Activated CD4-positive, alpha-beta memory T cell treated with anti-CD3 and anti-CD28 coated beads for 36 hours (primary cell): Measurements from ENCODE around the gene RET. TPM values are rescaled to one million over a fixed set of nuclear protein-coding genes. Genes with fewer than 3 reads are reported as not detected.

Source experiments
- CTCF ChIA-PET: fragments of 350-600 bp; sonication (Branson Sonifier 250); formaldehyde crosslinking; loops from one replicate; lab custom pipeline; 2021; ENCODE audit warnings: antibody characterized with exemption, inconsistent platforms; lab: Charles Lee
- POLR2A ChIA-PET: fragments of 350-600 bp; sonication (Branson Sonifier 250); formaldehyde crosslinking; loops from one replicate; lab custom pipeline; 2021; ENCODE audit warnings: antibody characterized with exemption; lab: Charles Lee
- DNase-seq: peaks from one replicate; pipeline ENCODE4 v3.0.0-alpha.2; 2020
- H3K27ac Mint-ChIP-seq: one replicate; pipeline ENCODE4 v1.8.0; 2021; ENCODE audit warnings: mixed read lengths
- H3K27me3 Mint-ChIP-seq: one replicate; pipeline ENCODE4 v1.8.0; 2021; ENCODE audit warnings: mixed read lengths
- H3K36me3 Mint-ChIP-seq: one replicate; pipeline ENCODE4 v1.8.0; 2021; ENCODE audit warnings: mixed read lengths
- H3K4me1 Mint-ChIP-seq: one replicate; pipeline ENCODE4 v1.8.0; 2021; ENCODE audit warnings: low read depth, mixed read lengths
- H3K4me3 Mint-ChIP-seq: one replicate; pipeline ENCODE4 v1.8.0; 2021; ENCODE audit warnings: mild to moderate bottlenecking, mixed read lengths
- H3K9me3 Mint-ChIP-seq: one replicate; pipeline ENCODE4 v1.8.0; 2021; ENCODE audit warnings: mixed read lengths
- intact Hi-C: fragments of 100-400 bp; cut with micrococcal nuclease; formaldehyde crosslinking; loops from one replicate; pipeline ENCODE4 v1.15.1; 2023
- total RNA-seq, 2 experiments: library from RNA; stranded (reverse); gene quantifications; one replicate each; pipeline ENCODE4 v1.2.3, GENCODE V29; 2021

The RET gene
- total RNA-seq, 2 experiments from 2014 or later = 0.07 to 0.17 TPM

DNA sequence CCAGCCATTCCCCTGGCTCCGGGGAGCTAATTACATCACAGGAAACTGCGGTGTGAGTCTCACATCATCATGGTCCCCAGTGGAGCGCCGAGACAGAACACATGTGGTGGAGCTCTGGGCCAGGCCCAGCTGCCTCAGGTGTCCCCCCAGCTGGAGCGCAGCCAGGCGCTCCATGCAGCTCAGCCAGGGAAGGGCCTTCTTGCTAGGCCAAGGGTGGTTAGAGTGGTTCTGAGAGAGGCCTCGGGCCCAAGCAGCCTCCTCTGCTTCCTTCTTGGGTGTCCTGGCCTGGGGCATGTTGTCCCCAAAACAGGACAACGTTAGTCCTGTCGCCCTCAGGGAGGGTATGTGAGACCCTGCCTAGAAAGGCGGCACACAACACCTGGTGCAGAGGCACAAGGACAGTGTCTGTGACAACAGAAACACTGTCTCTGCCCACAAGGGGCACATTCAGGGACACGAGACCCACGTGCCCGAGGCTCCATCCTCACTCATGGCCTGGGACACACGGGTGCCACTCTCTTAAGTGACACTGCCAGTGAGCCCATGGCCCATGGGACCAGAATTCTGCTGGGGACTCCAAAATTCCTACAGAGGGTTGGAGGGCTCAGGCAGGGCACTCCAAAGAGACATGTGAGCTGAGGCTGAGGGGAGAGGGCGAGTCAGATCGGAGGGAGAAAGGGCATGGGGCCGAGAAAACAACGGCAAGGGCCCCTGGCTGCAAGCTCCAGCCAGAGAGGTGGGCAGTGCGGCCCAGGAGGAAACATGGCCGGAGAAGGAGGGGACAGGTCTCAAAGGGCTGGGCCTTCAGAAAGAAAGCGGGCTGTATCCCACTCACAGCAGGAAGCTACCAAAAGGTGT lies 37.0 kb upstream of the RET start:
- DNase-seq = no peak
- Mint-ChIP-seq H3K4me1 (no peaks in the 10 kb centered on the region), H3K4me3 (no peak overlapping the region), H3K27ac (no peak overlapping the region), H3K9me3 (no peaks in the 10 kb centered on the region), H3K27me3 (no peaks in the 10 kb centered on the region), H3K36me3 (no peaks in the 10 kb centered on the region)
- ChIA-PET CTCF (no interaction called here), POLR2A (no interaction called here)
- intact Hi-C loops = no loop called here

DNA sequence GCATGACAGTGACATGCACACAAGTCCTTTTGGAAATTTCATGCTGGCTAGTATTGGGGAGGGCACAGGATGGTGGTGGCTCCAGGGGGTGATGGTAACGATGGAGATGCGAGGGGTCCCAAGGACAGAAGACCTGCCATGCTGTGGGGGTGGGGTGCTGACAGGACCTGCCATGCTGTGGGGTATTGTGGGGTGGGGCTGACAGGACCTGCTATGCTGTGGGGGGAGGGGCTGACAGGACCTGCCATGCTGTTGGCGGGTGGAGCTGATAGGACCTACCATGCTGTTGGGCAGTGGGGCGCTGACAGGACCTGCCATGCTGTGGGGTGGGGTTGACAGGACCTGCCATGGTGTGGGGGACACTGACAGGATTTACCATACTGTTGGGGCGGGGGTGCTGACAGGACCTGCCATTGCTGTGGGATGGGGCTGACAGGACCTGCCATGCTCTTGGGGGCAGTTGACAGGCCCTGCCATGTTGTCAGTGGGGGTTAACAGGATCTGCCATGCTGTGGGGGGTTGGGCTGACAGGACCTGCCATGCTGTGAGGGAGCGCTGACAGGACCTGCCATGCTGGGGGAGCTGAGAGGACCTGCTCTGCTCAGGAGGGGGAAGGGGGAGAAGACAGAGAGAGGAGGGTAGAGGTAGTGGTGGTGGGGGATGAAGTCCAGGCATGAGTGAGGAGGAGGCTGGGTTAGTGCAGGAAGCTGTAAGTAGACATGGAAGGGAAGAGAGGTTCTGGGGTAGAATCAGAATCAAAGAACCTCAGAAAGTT lies 36.2 kb upstream of the RET start:
- DNase-seq = no peak
- Mint-ChIP-seq H3K4me1 (no peaks in the 10 kb centered on the region), H3K4me3 (no peak overlapping the region), H3K27ac (no peak overlapping the region), H3K9me3 (no peaks in the 10 kb centered on the region), H3K27me3 (no peaks in the 10 kb centered on the region), H3K36me3 (no peaks in the 10 kb centered on the region)
- intact Hi-C loops = no loop called here
- CTCF ChIA-PET = no interaction called here
- POLR2A ChIA-PET = no interaction called here

DNA sequence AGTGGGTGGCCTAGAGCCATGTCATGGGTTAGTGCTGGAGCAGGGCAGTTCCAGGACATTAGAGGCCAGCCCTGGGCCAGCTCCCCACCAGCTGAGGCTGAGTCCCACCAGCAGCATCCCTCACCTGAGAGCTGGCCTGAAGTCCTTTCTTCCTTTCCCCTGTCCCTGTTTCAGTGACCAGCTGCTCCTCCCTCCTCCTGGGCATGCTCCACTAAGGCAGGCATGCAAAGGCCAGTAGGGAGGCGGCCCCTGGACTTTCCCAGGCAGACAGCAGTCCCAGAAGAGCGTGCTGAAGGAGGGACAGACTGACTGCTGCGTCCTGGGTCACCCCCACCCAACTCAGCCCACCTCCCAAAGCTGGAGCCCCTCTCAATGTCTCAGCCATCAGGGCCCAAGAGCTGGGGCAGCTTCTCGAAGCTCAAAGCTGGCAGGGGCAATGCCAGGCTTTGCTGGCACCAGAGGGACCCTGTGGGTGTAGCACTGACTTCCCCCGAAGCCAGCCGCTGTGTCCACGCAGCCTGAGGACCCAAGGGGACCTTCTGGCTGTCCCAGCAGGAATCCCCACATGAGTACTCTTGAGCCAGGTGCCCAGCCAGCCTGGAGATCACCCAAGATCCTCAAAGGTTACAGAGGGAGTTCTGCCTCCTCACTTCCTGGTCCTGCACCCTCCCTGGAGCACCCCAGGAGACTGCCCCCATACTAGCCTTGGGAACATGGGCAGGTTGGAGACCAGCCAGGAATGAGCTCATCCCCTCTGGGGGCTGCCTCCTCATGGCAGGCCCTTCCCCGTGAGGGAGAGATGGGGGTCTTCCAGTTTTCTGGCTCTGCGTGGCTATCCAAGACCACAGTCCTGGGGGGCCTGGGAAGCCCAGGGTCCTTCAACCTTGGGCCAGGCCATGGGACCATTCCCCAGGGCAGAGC lies 35.2 kb upstream of the RET start:
- Mint-ChIP-seq H3K27me3 (no peaks in the 10 kb centered on the region), H3K4me3 (no peak overlapping the region), H3K36me3 (no peaks in the 10 kb centered on the region), H3K4me1 (no peaks in the 10 kb centered on the region), H3K27ac (no peak overlapping the region), H3K9me3 (no peaks in the 10 kb centered on the region)
- intact Hi-C loops = no loop called here
- DNase-seq = no peak
- POLR2A ChIA-PET = no interaction called here
- CTCF ChIA-PET = no interaction called here

DNA sequence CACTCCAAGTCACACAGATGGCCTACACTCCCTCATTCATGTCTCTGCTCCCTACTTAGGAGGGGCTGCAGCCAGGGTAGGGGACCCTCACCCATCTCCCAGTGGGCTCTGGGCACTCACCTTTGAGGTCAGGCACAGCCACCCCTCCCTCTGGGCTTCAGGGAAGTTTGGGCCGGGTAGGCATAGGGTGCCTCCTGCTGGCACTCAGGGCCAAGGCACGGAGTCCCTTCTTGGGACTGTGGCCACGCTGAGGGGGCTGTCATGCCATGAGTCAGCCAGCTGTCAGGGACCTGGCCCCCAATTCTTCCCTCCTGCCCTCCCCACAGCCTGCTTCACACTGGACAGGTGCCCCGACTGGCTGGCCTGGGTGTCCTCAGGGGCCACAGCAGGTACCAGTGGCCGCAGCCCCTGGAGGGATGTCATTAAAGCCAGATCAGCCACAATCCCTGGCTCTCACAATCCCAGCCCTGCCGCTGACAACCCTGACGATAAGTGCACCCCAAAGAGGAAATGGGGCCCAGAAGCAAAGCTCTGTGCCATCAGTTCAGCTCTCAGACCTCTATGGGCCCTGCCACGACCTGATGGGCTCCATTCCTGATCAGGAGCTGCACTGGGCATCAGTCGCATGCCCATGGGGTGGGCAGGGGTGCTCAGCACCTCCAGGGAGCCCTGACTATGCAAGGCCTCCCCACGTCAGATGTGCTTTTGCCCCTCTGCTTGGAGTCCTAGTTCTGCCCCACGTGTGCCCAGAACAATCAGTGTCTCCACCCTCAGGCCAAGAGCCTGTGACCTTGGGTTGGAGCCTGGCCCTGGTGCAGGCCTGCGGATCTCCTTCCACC lies 34.1 kb upstream of the RET start:
- Mint-ChIP-seq H3K27me3 (no peaks in the 10 kb centered on the region), H3K4me3 (no peak overlapping the region), H3K27ac (no peak overlapping the region), H3K4me1 (no peaks in the 10 kb centered on the region), H3K36me3 (no peaks in the 10 kb centered on the region), H3K9me3 (no peaks in the 10 kb centered on the region)
- intact Hi-C loops = no loop called here
- ChIA-PET CTCF (no interaction called here), POLR2A (no interaction called here)
- no peak for DNase-seq

DNA sequence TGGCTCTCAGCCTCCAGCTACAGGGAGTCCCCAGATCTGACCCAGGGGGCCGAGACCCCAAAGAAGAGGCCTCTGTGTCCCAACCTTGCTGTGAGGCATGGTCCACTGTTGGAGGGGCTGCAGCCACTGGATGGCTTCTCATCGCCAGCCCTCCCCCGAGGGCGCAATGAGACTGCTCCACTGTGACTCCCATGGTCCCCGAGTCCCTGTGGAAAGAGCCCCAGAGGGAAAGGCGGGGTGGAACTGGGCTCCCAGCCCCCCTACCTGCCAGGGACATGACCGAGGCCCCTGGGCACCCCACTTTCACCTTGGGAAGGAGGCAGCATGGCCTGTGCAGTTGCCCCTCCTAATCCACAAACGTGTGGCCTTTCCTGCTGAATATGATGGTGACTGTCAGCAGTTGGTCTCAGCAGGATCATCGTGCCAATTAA lies 33.5 kb upstream of the RET start:
- ChIA-PET CTCF (no interaction called here), POLR2A (no interaction called here)
- Mint-ChIP-seq H3K9me3 (no peaks in the 10 kb centered on the region), H3K4me3 (no peak overlapping the region), H3K27ac (no peak overlapping the region), H3K4me1 (no peaks in the 10 kb centered on the region), H3K27me3 (no peaks in the 10 kb centered on the region), H3K36me3 (no peaks in the 10 kb centered on the region)
- DNase-seq = no peak
- intact Hi-C loops = no loop called here

DNA sequence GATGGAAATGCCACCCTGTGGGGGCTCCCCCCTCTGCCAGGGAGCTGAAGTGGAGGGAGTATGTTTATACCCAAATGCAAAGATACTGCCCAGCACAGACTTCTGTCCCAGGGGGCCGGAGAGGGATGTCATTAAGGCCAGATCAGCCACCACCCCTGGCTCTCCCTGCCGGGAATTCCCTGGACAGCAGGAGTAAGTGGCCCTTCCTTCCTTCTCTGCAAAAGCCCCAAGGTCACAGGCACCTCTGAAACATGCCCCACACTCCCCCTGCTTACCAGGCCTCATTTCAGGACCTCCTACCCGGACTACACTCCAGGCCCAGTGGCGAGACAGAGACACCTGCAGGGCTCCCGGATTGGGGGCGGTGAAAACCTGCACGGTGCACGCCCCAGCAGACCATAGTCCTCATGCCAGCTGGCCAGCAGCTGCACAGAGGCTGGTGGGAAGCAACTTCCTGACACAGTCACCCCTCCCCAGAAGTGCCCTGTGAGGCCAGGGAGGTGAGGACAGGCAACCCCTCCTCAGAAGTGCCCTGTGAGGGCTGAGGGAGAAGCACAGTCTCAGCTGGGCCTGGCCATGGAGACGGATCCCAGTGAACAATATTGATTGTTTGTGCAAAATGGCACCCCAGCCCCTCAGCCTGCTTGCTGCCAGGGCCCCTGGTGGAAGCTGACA lies 33.0 kb upstream of the RET start:
- intact Hi-C loops = no loop called here
- ChIA-PET POLR2A (no interaction called here), CTCF (no interaction called here)
- no peak overlapping the region for H3K4me3 Mint-ChIP-seq
- peaks cover under 1% of the 10 kb centered on the region for H3K27me3 Mint-ChIP-seq
- no peaks in the 10 kb centered on the region for H3K4me1 Mint-ChIP-seq
- H3K27ac Mint-ChIP-seq = no peak overlapping the region
- no peaks in the 10 kb centered on the region for H3K9me3 Mint-ChIP-seq
- no peaks in the 10 kb centered on the region for H3K36me3 Mint-ChIP-seq
- DNase-seq = no peak

DNA sequence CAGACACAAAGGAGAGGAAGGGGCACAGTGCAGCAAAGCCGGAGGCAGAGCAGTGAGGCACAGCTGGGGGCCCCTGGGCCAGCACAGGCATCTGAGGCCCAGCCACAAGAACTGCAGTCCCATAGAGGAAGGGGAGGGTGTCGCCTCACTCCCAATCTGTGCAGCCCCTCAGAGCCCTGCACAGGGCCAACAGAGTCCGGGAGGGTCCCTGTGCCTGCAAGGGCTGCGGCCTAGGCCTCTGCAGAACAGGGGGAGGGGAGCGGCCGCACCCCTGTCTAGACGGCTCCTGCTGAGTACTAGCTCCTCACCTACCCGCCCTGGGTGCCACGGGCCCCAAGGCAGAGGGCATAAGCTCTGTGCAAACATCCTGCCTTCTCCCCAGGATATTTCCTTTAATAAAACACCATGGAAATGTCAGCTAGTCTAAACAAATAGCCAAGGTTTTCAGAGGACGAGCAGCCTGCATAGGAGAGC lies 32.4 kb upstream of the RET start:
- POLR2A ChIA-PET = no interaction called here
- H3K27me3 Mint-ChIP-seq = peaks cover 6% of the 10 kb centered on the region

DNA sequence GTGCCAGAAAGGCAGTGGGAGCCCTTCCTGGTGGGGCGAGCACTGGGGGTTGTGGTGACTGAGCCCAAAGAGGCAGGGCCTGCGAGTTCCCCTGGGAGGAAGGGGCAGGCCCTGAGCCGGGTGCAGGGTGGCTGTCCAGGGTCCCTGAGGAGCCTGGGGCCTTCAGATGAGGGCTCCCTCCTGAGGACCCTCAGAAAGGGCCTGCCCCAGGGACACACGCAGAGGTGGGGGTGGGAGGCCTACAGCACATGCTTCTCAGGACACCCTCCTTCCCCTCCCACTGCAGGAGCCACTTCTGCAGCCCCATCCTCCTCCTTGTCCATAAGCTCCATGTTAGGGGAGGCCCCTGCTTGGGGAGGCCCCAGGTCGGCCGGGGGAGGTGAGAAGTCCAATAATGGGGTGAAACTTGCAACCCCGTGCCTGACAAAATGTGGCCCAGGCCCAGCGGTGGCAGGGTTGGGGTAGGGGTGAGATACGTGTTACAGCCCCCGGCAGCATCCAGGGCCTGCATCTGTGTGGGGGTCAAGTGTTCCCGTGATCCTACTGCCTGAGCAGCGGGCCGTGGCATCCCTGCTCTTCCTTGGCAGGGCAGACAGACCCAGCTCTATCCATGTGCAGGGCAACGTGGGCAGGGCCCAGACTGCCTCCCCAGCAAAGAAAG lies 31.8 kb upstream of the RET start:
- H3K4me1 Mint-ChIP-seq = peaks cover 1% of the 10 kb centered on the region
- H3K36me3 Mint-ChIP-seq = no peaks in the 10 kb centered on the region
- CTCF ChIA-PET = no interaction called here
- intact Hi-C loops = no loop called here
- POLR2A ChIA-PET = no interaction called here
- H3K9me3 Mint-ChIP-seq = no peaks in the 10 kb centered on the region
- no peak overlapping the region for H3K4me3 Mint-ChIP-seq
- no peak for DNase-seq
- no peak overlapping the region for H3K27ac Mint-ChIP-seq
- peaks cover 6% of the 10 kb centered on the region for H3K27me3 Mint-ChIP-seq

More for the DNA sequence above, 32.4 kb upstream of the RET start:
- intact Hi-C loops = no loop called here
- CTCF ChIA-PET = no interaction called here
- Mint-ChIP-seq H3K36me3 (no peaks in the 10 kb centered on the region), H3K9me3 (no peaks in the 10 kb centered on the region), H3K4me3 (no peak overlapping the region), H3K4me1 (no peaks in the 10 kb centered on the region), H3K27ac (no peak overlapping the region)
- peak; percentile 7 for DNase-seq

DNA sequence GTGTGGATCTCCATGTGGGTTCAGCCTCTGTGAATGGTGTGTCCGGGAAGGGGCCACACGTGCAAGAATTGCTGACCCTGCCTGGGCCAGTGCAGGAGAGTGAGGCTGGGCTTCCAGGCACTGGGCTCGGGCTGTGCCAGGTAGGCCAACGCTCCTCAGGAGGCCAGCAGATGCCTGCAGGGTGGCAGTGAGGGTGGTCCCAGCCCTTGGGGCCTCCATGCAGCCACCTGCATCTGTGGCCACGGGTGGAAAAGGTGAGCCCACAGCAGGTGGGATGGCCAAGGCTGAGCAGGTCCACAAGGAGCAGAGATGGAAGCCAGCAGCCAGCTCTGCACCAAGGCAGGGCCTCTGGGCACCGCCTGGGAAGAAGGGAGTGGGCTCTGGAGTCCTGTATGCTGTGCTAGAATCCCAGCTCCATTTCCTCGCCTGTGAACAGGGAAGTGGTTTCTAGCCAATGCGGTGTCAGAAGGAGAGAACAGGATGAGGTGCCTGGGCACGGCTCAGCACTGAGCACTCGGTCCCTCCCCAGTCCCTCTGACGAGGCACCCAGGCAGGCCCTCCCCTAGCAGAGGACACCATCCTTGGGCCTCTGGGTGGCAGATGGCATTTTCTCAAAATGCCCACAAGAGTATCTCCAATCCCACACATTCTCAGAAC lies 31.1 kb upstream of the RET start:
- Mint-ChIP-seq H3K4me3 (no peak overlapping the region), H3K4me1 (peaks cover 4% of the 10 kb centered on the region), H3K9me3 (no peaks in the 10 kb centered on the region), H3K36me3 (no peaks in the 10 kb centered on the region), H3K27ac (no peak overlapping the region), H3K27me3 (peaks cover 7% of the 10 kb centered on the region)
- intact Hi-C loops = no loop called here
- peak; percentile 7 for DNase-seq
- ChIA-PET CTCF (no interaction called here), POLR2A (no interaction called here)

DNA sequence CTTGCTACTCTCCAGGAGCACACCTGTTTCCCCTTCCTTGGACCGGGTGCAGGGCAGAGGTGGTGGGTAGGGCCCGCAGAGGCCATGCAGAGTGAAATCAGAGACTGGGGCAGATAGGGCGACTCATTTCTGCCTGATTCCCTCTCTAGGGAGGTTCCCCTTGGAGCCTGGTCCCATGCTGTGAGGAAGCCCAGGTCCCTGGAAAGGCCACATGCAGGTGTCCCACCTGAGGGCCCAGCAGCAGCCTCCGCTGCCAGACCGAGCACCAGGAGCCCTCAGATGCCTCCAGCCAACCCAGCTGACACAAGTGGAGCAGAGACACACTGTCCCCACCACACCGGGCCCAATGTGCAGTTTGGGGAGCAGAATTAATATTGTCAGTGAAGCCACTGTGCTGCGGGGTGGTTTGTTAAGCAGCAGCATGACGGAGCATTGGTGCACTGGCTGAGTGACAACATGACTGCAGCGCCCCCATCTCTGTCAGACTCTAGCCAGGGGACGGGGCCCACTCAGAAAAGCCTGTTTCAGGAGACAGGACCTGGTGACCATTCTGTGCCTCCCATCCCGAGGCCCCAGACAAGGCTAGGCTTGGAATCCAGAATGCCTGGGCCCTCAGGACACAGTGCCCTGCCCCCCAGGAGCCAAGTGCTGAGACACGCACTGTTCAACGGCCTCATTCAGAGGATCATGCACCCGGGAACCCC lies 30.4 kb upstream of the RET start:
- no peaks in the 10 kb centered on the region for H3K36me3 Mint-ChIP-seq
- POLR2A ChIA-PET = no interaction called here
- H3K9me3 Mint-ChIP-seq = no peaks in the 10 kb centered on the region

More for the DNA sequence above, 30.4 kb upstream of the RET start:
- peaks cover 4% of the 10 kb centered on the region for H3K4me1 Mint-ChIP-seq
- no peak overlapping the region for H3K4me3 Mint-ChIP-seq
- H3K27me3 Mint-ChIP-seq = peaks cover 10% of the 10 kb centered on the region
- no peak overlapping the region for H3K27ac Mint-ChIP-seq
- CTCF ChIA-PET = no interaction called here
- intact Hi-C loops = no loop called here
- DNase-seq = peak; percentile 5
